HL-60 (cell line): Measurements from ENCODE around the gene HNRNPAB.

Experiments
- DNase-seq, 2 experiments: peaks; one replicate each; pipeline ENCODE4 v3.0.0-alpha.2; 2010 to 2020; ENCODE audit warnings: low read depth in 1 of 2, low spot score in 1 of 2
- H3K27ac ChIP-seq: fragments of 250-450 bp; sonication (Bioruptor Pico); replicated peaks from 2 replicates; pipeline ENCODE4 v1.5.1; 2020; ENCODE audit warnings: mild to moderate bottlenecking, moderate library complexity
- H3K27me3 ChIP-seq: fragments of 250-450 bp; sonication (Bioruptor Pico); 2 replicates; pipeline ENCODE4 v1.5.1; 2021; ENCODE audit warnings: mild to moderate bottlenecking, moderate library complexity; ENCODE audit not compliant: insufficient read depth, poor library complexity, severe bottlenecking
- H3K4me3 ChIP-seq: replicated peaks from 2 replicates; pipeline ENCODE4 v1.5.1; 2011; ENCODE audit warnings: mild to moderate bottlenecking, control low read depth, low read length; ENCODE audit not compliant: insufficient read depth
- CTCF ChIP-seq: IDR thresholded peaks from one replicate; pipeline ENCODE4 v1.5.1; 2011; ENCODE audit warnings: low read length, control low read depth, inconsistent platforms; ENCODE audit not compliant: insufficient read depth
- GABPA ChIP-seq: IDR thresholded peaks from 2 replicates; pipeline ENCODE4 v1.6.1; 2012; ENCODE audit warnings: low read depth
- POLR2AphosphoS5 ChIP-seq: IDR thresholded peaks from 2 replicates; pipeline ENCODE4 v1.6.1; 2012; ENCODE audit warnings: low read depth
- SPI1 ChIP-seq: IDR thresholded peaks from 2 replicates; pipeline ENCODE4 v1.6.1; 2012; ENCODE audit warnings: low read depth, mild to moderate bottlenecking, borderline replicate concordance
- TF ChIP-seq, protein P1 (sequence below): IDR thresholded peaks from 2 replicates; pipeline ENCODE4 v1.6.1; 2012; ENCODE audit warnings: low read depth; ENCODE audit not compliant: insufficient replicate concordance

The HNRNPAB gene

GRCh38 chr5:178240766-178241165 is 36.4 kb downstream of the HNRNPAB start:
- TF ChIP-seq POLR2AphosphoS5 = no peak
- no peak for TF ChIP-seq CTCF
- peak; percentile 49; the same call in 1 of the 2 replicates for TF ChIP-seq SPI1
- TF ChIP-seq GABPA = peak; percentile 88
- TF ChIP-seq, protein P1, sequence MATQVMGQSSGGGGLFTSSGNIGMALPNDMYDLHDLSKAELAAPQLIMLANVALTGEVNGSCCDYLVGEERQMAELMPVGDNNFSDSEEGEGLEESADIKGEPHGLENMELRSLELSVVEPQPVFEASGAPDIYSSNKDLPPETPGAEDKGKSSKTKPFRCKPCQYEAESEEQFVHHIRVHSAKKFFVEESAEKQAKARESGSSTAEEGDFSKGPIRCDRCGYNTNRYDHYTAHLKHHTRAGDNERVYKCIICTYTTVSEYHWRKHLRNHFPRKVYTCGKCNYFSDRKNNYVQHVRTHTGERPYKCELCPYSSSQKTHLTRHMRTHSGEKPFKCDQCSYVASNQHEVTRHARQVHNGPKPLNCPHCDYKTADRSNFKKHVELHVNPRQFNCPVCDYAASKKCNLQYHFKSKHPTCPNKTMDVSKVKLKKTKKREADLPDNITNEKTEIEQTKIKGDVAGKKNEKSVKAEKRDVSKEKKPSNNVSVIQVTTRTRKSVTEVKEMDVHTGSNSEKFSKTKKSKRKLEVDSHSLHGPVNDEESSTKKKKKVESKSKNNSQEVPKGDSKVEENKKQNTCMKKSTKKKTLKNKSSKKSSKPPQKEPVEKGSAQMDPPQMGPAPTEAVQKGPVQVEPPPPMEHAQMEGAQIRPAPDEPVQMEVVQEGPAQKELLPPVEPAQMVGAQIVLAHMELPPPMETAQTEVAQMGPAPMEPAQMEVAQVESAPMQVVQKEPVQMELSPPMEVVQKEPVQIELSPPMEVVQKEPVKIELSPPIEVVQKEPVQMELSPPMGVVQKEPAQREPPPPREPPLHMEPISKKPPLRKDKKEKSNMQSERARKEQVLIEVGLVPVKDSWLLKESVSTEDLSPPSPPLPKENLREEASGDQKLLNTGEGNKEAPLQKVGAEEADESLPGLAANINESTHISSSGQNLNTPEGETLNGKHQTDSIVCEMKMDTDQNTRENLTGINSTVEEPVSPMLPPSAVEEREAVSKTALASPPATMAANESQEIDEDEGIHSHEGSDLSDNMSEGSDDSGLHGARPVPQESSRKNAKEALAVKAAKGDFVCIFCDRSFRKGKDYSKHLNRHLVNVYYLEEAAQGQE = no peak
- no peak overlapping the region for H3K4me3 ChIP-seq
- peak overlapping the region; percentile 51 for H3K27ac ChIP-seq
- peak in 1 of 2 experiments; percentile 58 for DNase-seq
- no peaks in the 10 kb centered on the region for H3K27me3 ChIP-seq

DNA sequence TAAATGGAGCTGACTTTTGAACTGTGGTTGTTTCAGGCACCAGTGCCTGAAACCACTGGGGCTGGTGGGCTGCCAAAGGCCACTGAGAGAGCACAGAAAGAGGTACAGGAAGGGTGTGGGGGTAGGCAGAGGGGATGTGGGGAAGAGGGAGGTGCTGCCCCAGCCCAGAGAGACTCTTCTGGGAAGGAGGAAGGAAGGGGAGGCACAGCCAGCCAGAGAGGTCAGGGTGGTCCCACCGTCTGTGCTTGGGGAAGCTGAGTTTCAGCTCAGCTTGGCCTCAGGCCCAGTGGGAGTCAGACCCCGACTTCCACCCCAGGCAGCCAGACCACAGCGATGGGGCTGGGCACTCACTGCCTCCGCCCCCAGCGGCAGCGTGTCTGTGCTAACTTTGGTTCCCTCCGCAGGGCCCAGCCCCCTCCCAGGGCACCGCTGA is 36.9 kb downstream of the HNRNPAB start:
- TF ChIP-seq GABPA (no peak), SPI1 (no peak), POLR2AphosphoS5 (no peak; the same call in 1 of the 2 replicates)
- DNase-seq = peak in 1 of 2 experiments; percentile 40
- Histone ChIP-seq H3K27ac (peak overlapping the region; percentile 51), H3K27me3 (no peaks in the 10 kb centered on the region), H3K4me3 (no peak overlapping the region)

- H3K27me3 ChIP-seq = no peaks in the 10 kb centered on the region
- no peak overlapping the region for H3K4me3 ChIP-seq
- DNase-seq = no peak
- peak overlapping the region; percentile 51 for H3K27ac ChIP-seq
- no peak for TF ChIP-seq GABPA
- TF ChIP-seq, protein P1 = no peak
- TF ChIP-seq POLR2AphosphoS5 = no peak
- no peak for TF ChIP-seq SPI1
- no peak for TF ChIP-seq CTCF
Observed at GRCh38 chr5:178241688-178242231, 37.4 kb downstream of the HNRNPAB start.

- TF ChIP-seq CTCF (no peak), SPI1 (no peak), POLR2AphosphoS5 (no peak), GABPA (no peak)
- TF ChIP-seq, protein P1 = no peak
- no peaks in the 10 kb centered on the region for H3K27me3 ChIP-seq
- H3K27ac ChIP-seq = no peak overlapping the region
- DNase-seq = no peak
- H3K4me3 ChIP-seq = no peak overlapping the region
Observed at GRCh38 chr5:178242416-178242815, 38.1 kb downstream of the HNRNPAB start.
